HL-60 (cell line): ENCODE measurements around the gene TNRC6A.

Source experiments
- CTCF ChIP-seq: IDR thresholded peaks from one replicate; pipeline ENCODE4 v1.5.1; 2011; ENCODE audit warnings: low read length, control low read depth, inconsistent platforms; ENCODE audit not compliant: insufficient read depth
- GABPA ChIP-seq: IDR thresholded peaks from 2 replicates; pipeline ENCODE4 v1.6.1; 2012; ENCODE audit warnings: low read depth
- POLR2AphosphoS5 ChIP-seq: IDR thresholded peaks from 2 replicates; pipeline ENCODE4 v1.6.1; 2012; ENCODE audit warnings: low read depth

- no peak for TF ChIP-seq CTCF
- no peak for TF ChIP-seq POLR2AphosphoS5
- no peak for TF ChIP-seq GABPA
Observed at GRCh38 chr16:24745391-24745790, 15.9 kb downstream of the TNRC6A start.
